Neural crest cell (in vitro differentiated cells): ENCODE data around the gene RANBP1. TPM values are rescaled to one million over a fixed set of nuclear protein-coding genes. Genes with fewer than 3 reads are reported as not detected.

Experiments used
- DNase-seq: peaks from one replicate; pipeline ENCODE4 v3.0.0; 2021; ENCODE audit warnings: low read depth, mixed read lengths, low spot score
- H3K27ac Mint-ChIP-seq: one replicate; pipeline ENCODE4 v1.8.0; 2021; ENCODE audit warnings: mild to moderate bottlenecking, mixed read lengths; ENCODE audit not compliant: unreplicated experiment
- H3K27me3 Mint-ChIP-seq: 2 replicates; pipeline ENCODE4 v1.8.0; 2021; ENCODE audit warnings: low read depth, mild to moderate bottlenecking, mixed read lengths
- H3K36me3 Mint-ChIP-seq: 2 replicates; pipeline ENCODE4 v1.8.0; 2021; ENCODE audit warnings: low read depth, mild to moderate bottlenecking, mixed read lengths
- H3K4me1 Mint-ChIP-seq: 2 replicates; pipeline ENCODE4 v1.8.0; 2021; ENCODE audit warnings: mixed read lengths
- H3K4me3 Mint-ChIP-seq: one replicate; pipeline ENCODE4 v1.8.0; 2021; ENCODE audit warnings: mild to moderate bottlenecking, mixed read lengths
- H3K9me3 Mint-ChIP-seq: 2 replicates; pipeline ENCODE4 v1.8.0; 2021; ENCODE audit warnings: mixed read lengths
- total RNA-seq: library from RNA; stranded (reverse); gene quantifications from 2 replicates; pipeline ENCODE4 v1.2.1, GENCODE V29; 2021
- TF ChIP-seq, protein P1 (sequence below): fragments of 200-600 bp; sonication (generic); conservative IDR thresholded peaks from 2 replicates; pipeline ENCODE4 v1.5.0; 2021; ENCODE audit warnings: antibody characterized with exemption, mild to moderate bottlenecking

RANBP1 gene
- total RNA-seq, 1 donor from 2014 or later, result 469 TPM

GRCh38 chr22:20086763-20087162 is 29.1 kb upstream of the RANBP1 start:
- peaks cover 16% of the 10 kb centered on the region for H3K36me3 Mint-ChIP-seq
- TF ChIP-seq, protein P1, sequence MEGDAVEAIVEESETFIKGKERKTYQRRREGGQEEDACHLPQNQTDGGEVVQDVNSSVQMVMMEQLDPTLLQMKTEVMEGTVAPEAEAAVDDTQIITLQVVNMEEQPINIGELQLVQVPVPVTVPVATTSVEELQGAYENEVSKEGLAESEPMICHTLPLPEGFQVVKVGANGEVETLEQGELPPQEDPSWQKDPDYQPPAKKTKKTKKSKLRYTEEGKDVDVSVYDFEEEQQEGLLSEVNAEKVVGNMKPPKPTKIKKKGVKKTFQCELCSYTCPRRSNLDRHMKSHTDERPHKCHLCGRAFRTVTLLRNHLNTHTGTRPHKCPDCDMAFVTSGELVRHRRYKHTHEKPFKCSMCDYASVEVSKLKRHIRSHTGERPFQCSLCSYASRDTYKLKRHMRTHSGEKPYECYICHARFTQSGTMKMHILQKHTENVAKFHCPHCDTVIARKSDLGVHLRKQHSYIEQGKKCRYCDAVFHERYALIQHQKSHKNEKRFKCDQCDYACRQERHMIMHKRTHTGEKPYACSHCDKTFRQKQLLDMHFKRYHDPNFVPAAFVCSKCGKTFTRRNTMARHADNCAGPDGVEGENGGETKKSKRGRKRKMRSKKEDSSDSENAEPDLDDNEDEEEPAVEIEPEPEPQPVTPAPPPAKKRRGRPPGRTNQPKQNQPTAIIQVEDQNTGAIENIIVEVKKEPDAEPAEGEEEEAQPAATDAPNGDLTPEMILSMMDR, result no peak
- DNase-seq, result no peak
- no peaks in the 10 kb centered on the region for H3K9me3 Mint-ChIP-seq
- H3K27ac Mint-ChIP-seq, result no peak overlapping the region
- H3K4me3 Mint-ChIP-seq, result no peak overlapping the region
- H3K4me1 Mint-ChIP-seq, result peaks cover 35% of the 10 kb centered on the region
- H3K27me3 Mint-ChIP-seq, result no peaks in the 10 kb centered on the region

DNA sequence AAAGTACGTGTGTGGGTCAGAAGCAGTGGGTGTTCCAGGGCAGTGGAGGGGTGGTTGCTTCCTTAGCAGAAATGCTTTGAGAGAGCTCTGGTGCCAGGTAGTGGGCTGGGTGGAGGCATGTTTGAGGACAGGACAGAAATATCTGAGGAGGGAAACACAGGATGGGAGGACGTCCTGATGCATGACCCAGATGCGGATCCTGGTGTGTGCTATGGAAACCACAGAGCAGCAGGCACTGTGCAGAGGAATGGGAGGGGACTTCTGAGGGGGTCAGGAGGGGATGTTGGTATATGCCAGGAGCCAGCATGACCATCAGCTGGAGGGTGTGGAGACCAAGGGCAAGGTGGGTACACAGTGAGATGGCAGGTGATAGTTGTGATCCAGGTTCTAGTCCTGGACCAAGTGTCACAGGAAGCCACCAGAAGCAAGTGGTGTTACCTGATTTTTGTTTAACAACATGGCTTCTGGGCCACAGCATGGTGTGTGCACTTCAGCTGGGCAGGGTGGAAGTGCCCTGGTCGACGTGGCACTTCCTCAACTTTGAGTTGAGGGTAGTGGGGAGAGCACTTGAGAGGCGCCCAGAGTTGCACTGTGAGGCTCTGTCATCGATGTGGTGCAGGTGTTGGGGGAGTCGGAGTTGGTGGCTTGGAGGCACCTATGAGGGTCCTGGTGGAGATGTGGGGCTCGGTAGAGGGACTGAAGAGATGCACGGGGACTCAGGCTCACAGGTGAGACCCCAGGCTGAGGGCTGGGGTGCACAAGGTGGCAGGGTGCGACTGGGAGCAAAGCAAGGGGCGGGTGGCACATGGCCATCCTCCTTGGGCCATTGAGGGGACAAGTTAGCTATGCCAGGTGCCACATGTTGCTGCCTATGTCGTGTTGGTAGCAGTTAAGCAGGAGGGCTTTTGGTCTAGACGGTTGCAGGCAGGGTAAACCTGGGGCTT is 28.3 kb upstream of the RANBP1 start:
- H3K4me3 Mint-ChIP-seq, result no peak overlapping the region

GRCh38 chr22:20088263-20088648 is 27.6 kb upstream of the RANBP1 start:
- Mint-ChIP-seq H3K36me3 (peaks cover 16% of the 10 kb centered on the region), H3K4me3 (no peak overlapping the region), H3K4me1 (peaks cover 23% of the 10 kb centered on the region), H3K9me3 (no peaks in the 10 kb centered on the region), H3K27ac (no peak overlapping the region), H3K27me3 (no peaks in the 10 kb centered on the region)
- TF ChIP-seq, protein P1, result no peak
- no peak for DNase-seq

More for the DNA sequence above, 28.3 kb upstream of the RANBP1 start:
- peaks cover 30% of the 10 kb centered on the region for H3K4me1 Mint-ChIP-seq
- DNase-seq, result no peak
- no peaks in the 10 kb centered on the region for H3K27me3 Mint-ChIP-seq
- no peaks in the 10 kb centered on the region for H3K9me3 Mint-ChIP-seq
- H3K36me3 Mint-ChIP-seq, result peaks cover 16% of the 10 kb centered on the region
- no peak overlapping the region for H3K27ac Mint-ChIP-seq
- TF ChIP-seq, protein P1, result no peak

- TF ChIP-seq, protein P1, result no peak
- Mint-ChIP-seq H3K9me3 (no peaks in the 10 kb centered on the region), H3K27ac (no peak overlapping the region), H3K4me1 (peaks cover 12% of the 10 kb centered on the region), H3K36me3 (peaks cover 20% of the 10 kb centered on the region), H3K27me3 (no peaks in the 10 kb centered on the region), H3K4me3 (no peak overlapping the region)
- DNase-seq, result no peak
Measured at GRCh38 chr22:20089226-20089976, 26.5 kb upstream of the RANBP1 start.

DNA sequence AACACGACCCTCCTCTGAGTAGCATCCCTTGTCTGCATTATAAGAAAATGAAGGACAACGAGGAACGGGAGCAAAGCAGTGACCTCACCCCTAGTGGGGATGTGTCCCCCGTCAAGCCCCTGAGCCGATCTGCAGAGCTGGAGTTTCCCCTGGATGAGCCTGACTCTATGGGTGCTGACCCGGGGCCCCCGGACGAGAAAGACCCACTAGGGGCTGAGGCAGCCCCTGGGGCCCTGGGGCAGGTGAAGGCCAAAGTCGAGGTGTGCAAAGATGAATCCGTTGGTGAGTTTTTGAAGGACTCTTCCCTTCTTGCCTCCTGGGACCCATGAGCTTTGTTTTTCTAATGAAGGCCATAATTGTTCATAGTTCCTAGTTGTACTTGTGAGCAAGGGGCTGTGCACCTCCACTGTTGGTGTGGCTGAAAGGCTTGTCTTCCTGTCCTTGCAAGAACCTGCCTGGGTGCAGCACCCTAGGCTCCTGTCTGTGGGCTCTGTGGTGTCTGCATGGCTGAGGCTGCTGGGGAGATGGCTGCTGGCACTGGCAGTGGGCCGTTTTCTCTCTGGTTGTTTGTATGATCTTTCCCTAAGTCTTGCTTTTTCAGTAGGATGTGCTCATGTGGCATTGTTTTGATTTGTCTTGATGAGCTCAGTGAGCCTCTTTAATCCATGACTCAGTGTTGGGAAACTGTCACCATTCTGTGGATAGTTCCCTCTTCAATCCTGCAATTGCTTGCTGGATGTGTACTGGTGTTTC is 25.8 kb upstream of the RANBP1 start:
- Mint-ChIP-seq H3K9me3 (no peaks in the 10 kb centered on the region), H3K27ac (no peak overlapping the region), H3K27me3 (no peaks in the 10 kb centered on the region), H3K4me3 (no peak overlapping the region), H3K36me3 (peaks cover 21% of the 10 kb centered on the region), H3K4me1 (peaks cover 4% of the 10 kb centered on the region)
- TF ChIP-seq, protein P1, result no peak
- no peak for DNase-seq
